HG02885 (cell line): Measurements from ENCODE around the gene FYCO1.
A peak's percentile ranks its signal among the peaks of the same experiment; 100 is the strongest.

ENCODE experiments used
- ATAC-seq: cut with Tn5 transposase; IDR thresholded peaks from one replicate; pipeline ENCODE4 v1.9.1; 2021; ENCODE audit warnings: mild to moderate bottlenecking; ENCODE audit not compliant: unreplicated experiment, poor library complexity

FYCO1 gene

DNA sequence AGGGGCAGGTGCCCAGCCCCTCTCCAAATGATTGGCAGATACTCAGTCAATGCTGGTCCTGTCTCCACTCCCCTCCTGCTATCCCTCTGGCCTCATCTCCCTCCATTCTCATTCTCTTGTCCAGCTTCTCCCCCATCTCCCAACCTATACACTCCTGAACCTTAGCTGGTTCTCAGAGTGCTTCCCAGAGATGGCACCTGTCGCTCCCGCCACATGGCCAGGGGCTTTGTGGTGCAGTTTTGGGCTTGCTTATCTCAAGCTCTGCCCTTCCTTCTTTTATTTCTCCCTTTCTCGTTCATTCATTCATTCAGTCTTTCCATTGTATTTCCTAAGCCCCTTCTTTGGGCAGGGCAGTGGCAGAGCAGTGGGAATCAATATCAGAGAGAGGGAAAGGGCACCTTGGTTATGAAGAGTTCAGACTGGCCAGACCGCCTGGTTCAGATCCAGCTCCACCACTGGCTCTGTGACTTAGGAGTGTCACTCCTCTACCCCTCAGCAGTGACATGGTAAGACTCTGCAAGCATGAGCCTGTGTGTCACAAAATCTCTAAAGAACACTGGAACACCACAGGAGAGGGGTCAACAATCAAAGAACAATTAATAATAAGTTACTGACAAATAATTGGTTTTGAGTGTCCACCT lies 72.6 kb downstream of the FYCO1 start:
- no peak for ATAC-seq

DNA sequence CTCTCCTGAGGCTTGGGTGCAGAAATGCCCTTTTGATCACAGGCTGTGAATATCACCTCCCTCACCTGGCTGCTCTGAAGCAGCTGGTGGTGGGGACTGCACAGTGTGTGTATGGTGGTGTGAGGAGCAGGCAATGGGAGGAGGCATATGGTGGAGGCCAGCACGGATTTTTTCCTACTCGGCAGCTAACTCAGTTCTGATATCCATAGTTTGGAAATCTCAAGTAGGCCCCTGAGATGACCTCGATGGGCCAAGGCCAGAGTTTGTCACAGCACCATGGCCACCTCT lies 73.6 kb downstream of the FYCO1 start:
- no peak for ATAC-seq

DNA sequence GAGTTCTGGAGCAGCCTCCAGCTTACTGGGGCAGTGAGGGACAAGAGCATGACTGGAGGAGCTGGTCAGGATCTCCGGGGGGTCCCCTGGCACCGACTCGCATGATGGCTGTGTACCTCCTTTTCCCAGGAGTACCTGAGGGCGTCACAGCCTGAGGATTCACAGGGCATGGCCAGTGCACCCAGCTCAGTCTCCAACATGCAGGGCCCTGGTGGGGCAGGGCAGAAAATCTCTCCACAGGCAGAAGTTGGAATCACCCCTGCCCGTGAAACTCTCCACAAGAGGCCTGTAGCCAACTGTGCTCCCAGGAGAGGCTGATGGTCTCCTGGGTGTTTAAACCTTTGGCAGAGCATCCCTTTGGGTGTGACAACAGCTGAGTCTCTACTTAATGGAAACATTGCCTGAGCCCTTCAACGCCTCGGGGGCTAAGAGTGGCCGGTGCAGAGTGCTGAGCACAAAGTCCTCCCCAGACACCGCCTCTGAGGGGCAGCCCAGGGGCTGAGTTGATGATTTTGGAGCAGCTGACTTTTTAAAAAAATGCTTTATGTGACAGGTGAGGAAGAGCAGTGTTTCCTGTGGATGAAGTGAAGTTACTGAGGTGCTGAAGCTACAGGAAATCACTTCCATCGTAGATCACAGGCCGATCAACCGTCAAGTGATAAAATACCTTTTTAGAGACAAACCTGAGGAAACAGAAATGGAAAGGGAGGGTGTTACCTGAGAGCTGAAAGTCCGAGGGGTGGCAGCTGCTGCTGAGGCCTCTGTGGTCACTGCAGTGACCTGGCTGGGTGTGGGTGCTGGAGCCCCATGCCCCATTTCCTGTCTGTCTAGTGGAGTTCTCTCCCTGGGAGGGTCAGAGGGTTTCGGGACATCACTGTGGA lies 74.2 kb downstream of the FYCO1 start:
- ATAC-seq: no peak

DNA sequence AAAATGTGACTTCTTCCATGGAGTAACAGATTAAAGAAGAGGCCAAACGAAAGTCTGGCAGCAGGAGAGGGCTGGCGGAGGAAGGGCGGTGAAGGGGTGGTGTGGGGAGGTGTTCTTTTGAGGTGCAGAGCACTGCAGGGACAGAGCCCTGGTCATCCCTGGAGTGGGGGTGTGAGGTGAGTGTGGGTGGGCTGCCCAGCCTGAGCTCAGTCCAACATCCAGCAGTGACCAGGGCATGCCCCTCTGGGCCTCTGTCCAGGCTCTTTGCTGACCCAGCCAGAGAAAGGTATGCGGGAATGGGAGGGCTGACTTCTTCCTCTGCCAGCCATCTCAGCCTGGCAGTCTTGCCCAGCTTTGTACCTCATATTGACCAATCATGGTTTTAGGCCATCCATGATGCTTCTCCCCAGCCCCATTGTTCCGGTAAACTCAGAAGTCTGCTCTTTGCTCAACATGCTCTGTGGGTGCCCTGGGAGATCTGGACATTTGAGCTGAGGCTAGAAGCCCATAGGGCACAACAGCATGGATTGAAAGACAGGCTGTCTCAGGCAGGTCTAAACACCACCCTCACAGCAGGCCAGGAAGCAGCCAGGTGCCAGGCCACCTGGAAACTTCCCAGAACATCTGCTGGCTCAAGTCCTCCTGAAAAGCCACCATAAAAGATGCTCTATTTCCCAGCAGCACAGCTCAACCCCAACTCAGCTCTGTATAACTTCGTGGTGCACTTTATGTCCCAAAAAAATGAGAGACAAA lies 78.3 kb downstream of the FYCO1 start:
- ATAC-seq: no peak

DNA sequence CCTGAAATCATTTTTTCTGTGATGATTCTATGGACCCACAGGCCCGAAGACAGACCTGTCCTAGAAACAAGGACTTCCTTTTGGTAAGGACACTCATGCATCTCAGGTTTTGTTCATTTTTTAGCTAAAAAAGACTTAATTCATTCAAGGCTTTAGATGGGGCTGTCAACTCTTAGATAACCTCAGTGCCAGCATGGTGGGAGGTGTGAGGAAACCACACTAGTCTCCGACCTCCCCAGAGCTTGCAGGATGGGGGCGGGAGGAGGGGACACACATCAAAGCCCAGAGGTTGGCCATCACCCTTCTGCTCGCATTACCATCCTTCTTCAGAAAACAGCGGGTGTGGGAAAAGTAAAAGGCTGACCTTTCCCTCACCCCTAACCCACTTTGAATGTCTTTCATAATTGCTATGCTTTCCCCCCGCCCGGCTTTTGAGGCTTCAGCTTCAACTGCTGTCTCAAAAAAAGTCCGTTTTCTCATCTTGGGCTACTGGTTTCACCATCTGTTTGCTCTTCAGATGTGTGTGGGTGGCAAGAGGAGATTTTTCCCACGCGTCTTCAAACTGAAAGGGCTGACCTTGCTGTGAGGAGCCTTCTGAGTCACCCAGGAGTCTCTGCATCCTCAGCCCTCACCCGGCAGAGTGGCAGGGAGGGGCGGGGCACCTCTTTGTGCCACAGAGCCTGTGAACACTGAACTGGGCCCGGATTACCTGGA lies 79.9 kb downstream of the FYCO1 start:
- peak; percentile 93 for ATAC-seq

DNA sequence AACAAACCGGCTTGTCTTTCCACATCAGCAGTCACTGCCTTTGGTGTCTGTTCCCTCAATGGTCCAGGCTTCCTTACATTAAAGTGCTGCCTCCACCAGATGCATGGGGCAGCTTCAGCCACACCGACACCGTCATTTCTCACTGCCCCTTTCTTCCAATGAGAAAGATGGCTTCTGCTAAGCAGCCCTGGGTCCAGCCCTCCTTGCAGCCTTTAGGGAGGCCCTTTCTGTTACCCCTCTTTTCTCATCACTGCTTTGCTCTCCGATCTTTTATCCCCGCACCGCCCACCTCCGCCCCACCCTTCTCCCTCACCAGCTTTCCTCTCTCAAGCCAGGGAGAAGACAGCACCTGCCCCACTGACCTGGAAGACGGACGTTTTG lies 80.6 kb downstream of the FYCO1 start:
- ATAC-seq: no peak

DNA sequence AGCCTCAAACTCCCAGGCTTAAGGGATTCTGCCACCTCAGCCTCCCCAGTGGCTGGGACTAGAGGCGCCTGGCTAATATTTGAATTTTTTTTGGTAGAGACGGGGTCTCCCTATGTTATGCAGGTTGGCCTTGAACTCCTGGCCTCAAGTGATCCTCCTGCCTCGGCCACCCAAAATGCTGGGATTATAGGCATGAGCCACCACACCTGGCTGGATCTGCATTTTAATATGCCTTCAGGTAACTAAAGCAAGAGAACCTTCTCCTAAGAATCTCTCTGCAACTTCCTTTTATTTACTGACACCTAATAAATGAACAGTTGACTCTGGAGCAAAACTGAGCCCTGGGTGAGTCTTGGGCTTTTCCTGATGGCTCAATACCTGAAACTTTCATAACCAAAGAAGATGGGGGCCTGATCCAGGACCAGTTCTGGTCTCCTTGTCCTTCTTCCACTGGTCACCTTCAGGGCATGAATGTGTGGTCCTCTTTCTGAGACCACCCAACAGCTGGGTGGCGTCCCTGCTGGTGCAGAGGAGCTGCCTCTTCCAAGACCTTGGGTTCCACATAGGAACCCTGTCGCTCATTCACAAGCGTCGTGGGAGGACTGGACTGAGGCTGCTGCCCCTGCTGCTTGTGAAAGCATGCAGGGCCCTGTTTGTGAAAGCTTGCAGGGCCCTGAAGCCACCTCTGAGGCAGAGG lies 81.1 kb downstream of the FYCO1 start:
- ATAC-seq: no peak

DNA sequence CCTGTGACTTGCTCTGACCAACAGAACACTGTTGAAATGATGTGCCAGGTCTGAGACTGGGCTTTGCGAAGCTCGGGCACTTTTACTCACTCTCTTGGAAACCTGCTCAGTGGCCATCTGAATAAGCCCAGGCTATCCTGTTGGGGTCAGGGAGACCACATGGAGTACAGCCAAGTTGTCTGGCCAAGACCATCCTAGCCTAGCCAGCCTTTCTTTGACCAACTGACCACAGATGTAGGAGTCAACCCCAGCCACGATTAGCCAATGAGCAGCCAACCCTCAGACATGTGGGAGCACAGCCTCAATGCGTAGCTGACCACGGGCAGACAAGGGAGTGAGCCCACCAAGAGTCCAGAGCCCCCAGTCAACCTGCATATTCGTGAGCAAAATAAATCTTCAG lies 83.2 kb downstream of the FYCO1 start:
- ATAC-seq: no peak

DNA sequence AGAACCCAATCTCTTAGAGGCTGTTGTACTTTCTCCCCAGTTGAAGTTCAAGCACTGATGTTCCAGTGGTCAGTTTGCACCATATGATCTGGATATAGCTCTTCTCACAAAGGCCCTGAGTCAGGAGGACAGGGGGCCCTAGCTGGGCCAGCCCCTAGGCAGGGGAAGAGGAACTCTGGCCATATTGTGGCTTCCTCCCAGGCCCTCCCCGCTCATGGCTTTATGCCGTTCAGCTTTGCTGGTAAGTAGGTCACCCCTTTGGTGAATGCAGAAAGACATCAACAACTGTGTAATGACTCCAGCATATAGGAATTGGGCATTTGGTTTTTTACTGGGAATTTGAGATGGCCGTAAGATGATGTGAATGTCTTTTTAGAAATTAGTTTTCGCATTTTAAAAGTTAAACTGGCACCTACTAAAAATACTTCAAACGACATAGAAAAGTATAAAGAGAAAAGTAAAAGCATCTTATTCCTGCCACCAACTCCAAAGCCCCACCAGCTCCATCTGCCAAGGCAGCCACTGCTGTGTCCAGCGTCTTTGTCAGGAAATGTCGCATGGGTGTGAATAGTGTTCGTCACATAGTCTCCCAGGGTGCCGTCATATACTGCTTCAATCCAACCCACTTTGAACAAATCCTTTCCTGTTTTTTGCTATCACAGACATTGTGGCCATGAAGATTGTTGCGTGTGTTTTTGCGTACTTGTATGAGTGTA lies 84.0 kb downstream of the FYCO1 start:
- no peak for ATAC-seq

DNA sequence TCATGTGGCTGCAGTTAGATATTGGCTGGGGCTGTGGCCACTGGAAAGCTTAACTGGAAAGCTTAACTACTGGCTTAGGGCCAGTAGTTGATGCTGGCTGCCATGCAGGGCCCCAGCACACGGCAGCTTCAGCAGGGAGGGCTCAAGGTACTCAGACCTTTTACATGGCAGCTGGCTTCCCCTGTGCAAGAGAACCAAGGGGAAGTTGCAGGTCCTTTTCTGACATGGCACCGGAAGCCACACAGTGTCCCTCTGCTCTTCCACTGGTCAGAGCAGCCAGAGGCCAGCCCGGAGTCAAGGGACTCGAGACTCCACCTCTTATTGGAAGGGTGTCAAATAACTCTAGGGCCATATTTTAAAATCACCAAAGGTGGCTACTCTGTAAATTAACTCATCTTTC lies 84.7 kb downstream of the FYCO1 start:
- no peak for ATAC-seq

DNA sequence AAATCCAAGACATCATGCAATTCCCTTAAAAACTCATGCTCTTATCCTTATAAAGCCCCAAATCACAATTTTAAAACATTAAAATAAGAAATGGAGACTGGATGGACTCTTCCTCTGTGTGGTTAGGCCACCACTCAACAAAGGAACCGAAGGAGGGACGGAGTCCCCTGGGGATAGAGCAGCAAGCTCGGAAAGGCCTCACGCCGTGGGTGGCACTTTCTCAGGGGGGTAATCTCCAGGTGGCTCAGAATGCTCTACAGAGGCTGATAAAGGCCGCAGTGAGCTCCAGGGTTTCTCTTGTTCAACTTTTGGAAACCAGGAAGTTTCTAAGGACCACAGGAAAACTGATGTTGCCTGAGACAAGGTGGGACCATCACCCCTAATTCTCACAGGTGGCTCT lies 86.1 kb downstream of the FYCO1 start:
- ATAC-seq: no peak

DNA sequence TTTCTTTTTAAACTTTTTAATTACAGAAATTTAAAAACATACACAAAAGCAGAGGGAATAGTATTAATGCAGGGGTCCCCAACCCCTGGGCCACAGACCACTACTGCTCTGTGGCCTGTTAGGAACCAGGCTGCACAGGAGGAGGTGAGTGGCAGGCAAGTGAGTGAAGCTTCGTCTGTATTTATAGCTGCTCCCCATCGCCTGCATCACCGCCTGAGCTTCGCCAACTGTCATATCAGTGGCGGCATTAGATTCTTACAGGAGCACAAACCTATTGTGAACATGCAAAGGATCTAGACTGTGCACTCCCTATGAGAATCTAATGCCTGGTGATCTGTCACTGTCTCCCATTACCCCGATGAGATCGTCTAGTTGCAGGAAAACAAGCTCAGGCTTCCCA lies 86.9 kb downstream of the FYCO1 start:
- no peak for ATAC-seq

DNA sequence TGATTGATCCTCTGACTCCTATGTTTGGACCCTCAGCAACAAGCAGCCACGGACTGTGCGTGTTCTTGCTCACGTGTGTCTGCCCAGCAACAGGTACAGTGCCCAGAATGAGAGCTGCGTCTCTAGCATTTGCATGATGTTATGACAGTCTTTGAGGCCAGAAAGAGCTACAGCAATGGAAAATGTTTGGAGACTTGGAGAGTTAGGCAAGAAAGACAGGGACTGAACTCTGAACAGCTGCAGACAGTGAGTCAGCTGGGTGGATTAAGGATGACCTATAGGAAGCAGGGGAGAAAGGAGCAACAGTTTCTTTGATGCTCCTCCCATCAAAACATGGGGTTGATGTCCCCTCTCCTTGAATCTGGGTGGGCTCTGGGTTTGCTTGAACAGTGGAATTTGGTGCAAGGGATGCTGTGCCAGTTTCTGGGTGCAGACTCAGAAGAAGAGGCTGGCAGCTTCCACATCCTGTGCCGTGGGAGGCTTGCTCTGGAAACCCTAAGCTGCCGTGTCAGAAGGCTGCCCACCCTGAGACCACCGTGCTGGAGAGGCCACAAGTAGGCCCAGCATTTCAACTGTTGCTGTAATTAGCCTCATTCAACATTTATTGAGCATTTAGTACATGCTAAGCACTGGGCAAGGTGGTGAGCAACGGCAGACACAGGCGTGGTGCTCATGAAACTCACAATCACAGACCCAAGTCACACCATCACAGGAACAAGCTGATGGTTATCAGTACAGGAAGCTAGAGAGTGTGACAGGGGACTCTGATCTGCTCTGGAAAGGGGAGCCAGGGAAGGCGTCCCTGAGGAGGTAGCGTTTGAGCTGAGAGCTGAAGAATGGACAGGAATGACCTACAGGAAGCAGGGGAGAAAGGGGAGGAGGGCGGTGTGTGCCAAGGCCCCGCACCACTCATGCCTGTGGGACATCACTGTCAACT lies 87.6 kb downstream of the FYCO1 start:
- no peak for ATAC-seq

DNA sequence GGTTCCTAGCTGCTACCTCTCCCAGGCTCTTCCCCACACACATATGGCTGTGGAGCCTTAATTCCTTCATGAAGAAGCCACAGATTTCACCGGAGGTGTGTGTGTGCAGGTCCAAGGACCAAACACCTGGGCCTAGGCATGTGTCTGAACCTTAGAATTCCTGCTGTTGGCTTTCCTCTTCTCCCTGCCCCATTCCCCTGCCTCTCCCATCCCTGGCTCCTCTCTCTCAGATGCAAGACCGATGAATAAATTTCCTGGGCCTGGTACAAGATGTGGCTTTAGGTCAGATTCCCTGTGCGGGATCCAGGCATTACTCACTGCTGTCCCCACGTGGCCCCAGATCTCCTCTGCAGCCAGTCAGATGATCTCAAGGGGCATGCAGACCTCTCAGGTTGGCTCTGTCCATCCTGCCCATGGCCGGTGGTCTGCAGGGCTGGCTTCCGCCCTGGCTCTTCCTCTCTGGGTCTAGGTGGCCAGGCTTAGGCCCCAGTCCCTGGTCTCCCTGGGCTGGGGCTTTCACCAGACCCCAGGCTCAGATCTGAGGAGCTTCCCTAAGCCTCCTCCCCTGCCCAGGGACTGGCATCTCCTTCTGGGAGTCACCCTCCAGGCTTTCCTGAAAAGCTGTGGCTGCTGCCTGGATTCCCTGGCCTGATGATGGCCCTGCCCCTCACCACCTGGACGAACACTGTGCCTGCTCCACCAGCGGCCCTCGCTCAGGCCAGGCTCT lies 88.8 kb downstream of the FYCO1 start:
- ATAC-seq: no peak

DNA sequence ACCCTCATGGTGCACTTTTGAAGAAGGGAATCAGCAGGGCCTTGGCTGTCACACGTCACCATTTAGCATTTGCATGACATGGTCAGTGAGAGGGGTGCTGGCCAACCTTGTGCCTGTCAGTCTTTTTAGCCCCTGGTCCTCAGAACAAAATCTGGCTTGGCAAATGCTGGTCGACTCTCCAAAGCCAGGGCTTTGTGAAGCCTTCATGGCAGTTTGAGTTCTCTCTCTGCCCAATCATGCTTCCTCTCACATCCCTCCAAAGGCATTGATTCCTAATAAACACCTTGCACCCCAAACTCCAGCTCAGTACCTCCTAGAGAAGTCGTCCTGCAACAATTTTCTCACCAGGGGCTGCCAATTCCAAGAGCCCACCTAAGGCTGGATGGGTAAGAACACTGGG lies 89.9 kb downstream of the FYCO1 start:
- no peak for ATAC-seq

DNA sequence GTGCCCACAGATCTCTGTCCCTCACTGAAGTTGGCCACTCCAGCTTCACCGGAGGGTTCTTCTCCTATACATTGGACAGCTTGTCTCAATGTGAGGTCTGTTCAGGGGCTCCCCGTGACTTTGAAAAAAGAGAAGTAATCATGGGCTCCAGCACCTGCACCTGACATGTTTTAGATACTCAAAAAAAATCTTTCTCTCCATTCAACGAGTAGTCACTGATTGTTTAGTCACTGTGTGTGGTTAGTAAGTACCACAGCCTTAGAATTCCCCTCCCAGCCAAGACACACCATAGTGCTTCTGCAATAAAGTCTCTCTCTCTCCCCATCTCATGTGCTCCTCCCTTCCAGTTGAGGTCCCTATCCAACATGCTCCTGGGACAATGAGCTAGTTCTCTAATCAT lies 90.7 kb downstream of the FYCO1 start:
- ATAC-seq: no peak

DNA sequence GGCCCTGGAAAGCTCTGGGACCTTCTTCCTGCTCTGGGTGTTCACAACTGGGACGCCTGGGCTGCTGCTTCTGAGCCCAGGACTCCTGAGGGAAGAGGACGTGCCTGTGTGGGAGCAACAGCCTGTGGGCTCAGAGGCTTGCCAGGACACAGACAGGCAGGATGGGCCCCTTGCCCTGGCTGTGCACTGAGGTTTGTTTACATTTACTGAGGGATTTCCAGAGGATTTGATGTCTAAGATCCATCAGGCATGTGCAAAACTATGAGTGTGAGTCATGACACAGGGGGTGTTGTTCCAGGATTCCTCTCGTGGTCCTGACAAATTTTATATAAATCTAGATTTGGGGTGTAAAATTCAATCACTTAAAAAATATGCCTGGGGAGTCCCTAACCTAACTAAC lies 98.7 kb downstream of the FYCO1 start:
- no peak for ATAC-seq
